Karpas-422 (cell line): ENCODE results near the gene THSD4. TPM values are rescaled to one million over a fixed set of nuclear protein-coding genes. Genes with fewer than 3 reads are reported as not detected.
"Not testable (repeated sequence)": the region's sequence is repeated elsewhere in the genome, so short reads cannot be mapped to it uniquely, and the experiment has no call there.

ENCODE experiments used
- DNase-seq: peaks from one replicate; pipeline ENCODE4 v3.0.0-alpha.2; 2015
- H2AFZ ChIP-seq: fragments of 200-600 bp; sonication (generic); 2 replicates; pipeline ENCODE4 v1.6.1; 2014; ENCODE audit warnings: antibody characterized with exemption, low read length, mixed read lengths
- H3K27ac ChIP-seq: fragments of 200-600 bp; sonication (generic); 2 replicates; pipeline ENCODE4 v1.5.1; 2014; ENCODE audit warnings: mild to moderate bottlenecking, low read length, moderate library complexity
- H3K27me3 ChIP-seq: fragments of 200-600 bp; sonication (generic); 2 replicates; pipeline ENCODE4 v1.6.1; 2014; ENCODE audit warnings: low read length, mixed read lengths
- H3K36me3 ChIP-seq: fragments of 200-600 bp; sonication (generic); 2 replicates; pipeline ENCODE4 v1.6.1; 2014; ENCODE audit warnings: low read length, mixed read lengths; ENCODE audit not compliant: insufficient read depth
- H3K4me1 ChIP-seq: fragments of 200-600 bp; sonication (generic); 2 replicates; pipeline ENCODE4 v1.6.1; 2014; ENCODE audit warnings: mild to moderate bottlenecking, low read length, mixed read lengths
- H3K4me2 ChIP-seq: fragments of 200-600 bp; sonication (generic); 2 replicates; pipeline ENCODE4 v1.6.1; 2014; ENCODE audit warnings: low read length, low read depth, mild to moderate bottlenecking; ENCODE audit not compliant: poor library complexity, severe bottlenecking
- H3K4me3 ChIP-seq: fragments of 200-600 bp; sonication (generic); 2 replicates; pipeline ENCODE4 v1.5.1; 2014; ENCODE audit warnings: mild to moderate bottlenecking, antibody characterized with exemption, low read length, mixed read lengths
- H3K79me2 ChIP-seq: fragments of 200-600 bp; sonication (generic); 2 replicates; pipeline ENCODE4 v1.6.1; 2014; ENCODE audit warnings: mild to moderate bottlenecking, low read length, mixed read lengths
- H3K9ac ChIP-seq: fragments of 200-600 bp; sonication (generic); 2 replicates; pipeline ENCODE4 v1.6.0; 2014; ENCODE audit warnings: low read length
- H3K9me2 ChIP-seq: fragments of 200-600 bp; sonication (generic), shearing (Covaris generic); replicated peaks from 2 replicates; pipeline ENCODE4 v1.6.0; 2014; ENCODE audit warnings: mild to moderate bottlenecking, low read length, moderate library complexity; ENCODE audit not compliant: insufficient read depth
- H3K9me3 ChIP-seq: fragments of 300-700, 200-600 bp; sonication (generic); 2 replicates; pipeline ENCODE4 v1.6.1; 2014; ENCODE audit warnings: low read length, mixed read lengths
- H4K20me1 ChIP-seq: fragments of 200-600 bp; sonication (generic); 2 replicates; pipeline ENCODE4 v1.6.1; 2014; ENCODE audit warnings: mild to moderate bottlenecking, antibody characterized with exemption, low read length, low read depth; ENCODE audit not compliant: insufficient read depth
- total RNA-seq: library from RNA; depleted of rRNA; stranded (reverse); fragments of >200 nt; shearing (Covaris generic); gene quantifications from 2 replicates; pipeline ENCODE4 v1.2.3, GENCODE V29; 2014; ENCODE audit warnings: low replicate concordance

Gene THSD4
- total RNA-seq, 1 experiment from 2014 or later = 0.11 TPM

- Histone ChIP-seq H4K20me1 (no peaks in the 10 kb centered on the region), H3K79me2 (no peaks in the 10 kb centered on the region), H2AFZ (no peak overlapping the region), H3K36me3 (no peaks in the 10 kb centered on the region), H3K4me3 (no peak overlapping the region), H3K9ac (no peak overlapping the region), H3K27ac (no peak overlapping the region), H3K4me2 (no peak overlapping the region), H3K9me2 (no peaks in the 10 kb centered on the region), H3K27me3 (no peaks in the 10 kb centered on the region), H3K9me3 (no peaks in the 10 kb centered on the region), H3K4me1 (peaks cover 5% of the 10 kb centered on the region; the same call in 1 of the 2 replicates)
- DNase-seq = no peak
Observed at GRCh38 chr15:71366926-71367325, 251.7 kb downstream of the THSD4 start.

DNA sequence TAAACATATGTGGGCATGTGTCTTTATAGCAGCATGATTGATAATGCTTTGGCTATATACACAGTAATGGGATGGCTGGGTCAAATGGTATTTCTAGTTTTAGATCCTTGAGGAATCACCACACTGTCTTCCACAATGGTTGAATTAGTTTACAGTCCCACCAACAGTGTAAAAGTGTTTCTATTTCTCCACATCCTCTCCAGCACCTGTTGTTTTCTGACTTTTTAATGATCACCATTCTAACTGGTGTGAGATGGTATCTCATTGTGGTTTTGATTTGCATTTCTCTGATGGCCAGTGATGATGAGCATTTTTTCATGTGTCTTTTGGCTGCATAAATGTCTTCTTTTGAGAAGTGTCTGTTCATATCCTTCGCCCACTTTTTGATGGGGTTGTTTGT lies 252.5 kb downstream of the THSD4 start:
- not testable (repeated sequence) for H3K27ac ChIP-seq, H3K4me3 ChIP-seq, H3K4me2 ChIP-seq, H3K9me3 ChIP-seq, H3K4me1 ChIP-seq, H3K27me3 ChIP-seq, DNase-seq, H2AFZ ChIP-seq, H3K9me2 ChIP-seq, H3K9ac ChIP-seq, H3K79me2 ChIP-seq, H4K20me1 ChIP-seq, H3K36me3 ChIP-seq

DNA sequence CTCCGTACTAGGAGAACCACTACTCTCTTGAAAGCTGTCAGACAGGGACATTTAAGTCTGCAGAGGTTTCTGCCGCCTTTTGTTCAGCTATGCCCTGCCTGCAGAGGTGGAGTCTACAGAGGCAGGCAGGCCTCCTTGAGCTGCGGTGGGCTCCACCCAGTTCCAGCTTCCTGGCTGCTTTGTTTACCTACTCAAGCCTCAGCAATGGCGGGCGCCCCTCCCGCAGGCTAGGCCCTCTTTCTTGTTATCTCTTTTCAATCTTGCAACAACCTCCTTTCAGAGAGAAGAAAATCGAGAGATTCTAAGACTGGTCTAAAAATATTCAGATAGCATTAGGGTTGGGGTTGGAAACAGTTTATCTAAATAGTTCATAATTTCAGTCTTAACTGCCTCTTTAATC lies 257.5 kb downstream of the THSD4 start:
- not testable (repeated sequence) for DNase-seq

DNA sequence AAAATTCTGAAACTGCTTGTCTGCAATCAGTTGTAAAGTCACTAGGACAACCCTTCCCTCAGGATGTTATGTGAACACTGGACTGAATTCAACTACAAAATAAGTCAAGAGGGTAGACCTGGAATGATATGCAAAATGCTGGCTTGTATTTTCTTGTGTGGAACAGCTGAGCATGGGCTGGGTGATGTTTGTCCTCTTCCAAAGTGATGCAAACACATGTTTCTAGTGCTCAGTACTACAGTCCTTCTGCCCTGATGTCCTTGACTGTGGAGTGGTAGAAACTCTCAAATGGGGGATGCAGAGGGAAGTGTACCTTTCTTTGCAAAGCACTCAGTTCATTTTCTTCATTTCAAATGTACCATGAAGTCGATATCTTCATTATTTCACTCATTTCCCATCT lies 258.6 kb downstream of the THSD4 start:
- Histone ChIP-seq H2AFZ (no peak overlapping the region), H4K20me1 (no peaks in the 10 kb centered on the region), H3K27me3 (no peaks in the 10 kb centered on the region), H3K4me3 (no peak overlapping the region), H3K27ac (no peak overlapping the region), H3K4me2 (no peak overlapping the region), H3K9ac (no peak overlapping the region), H3K4me1 (no peaks in the 10 kb centered on the region), H3K9me2 (no peaks in the 10 kb centered on the region), H3K9me3 (no peaks in the 10 kb centered on the region), H3K79me2 (no peaks in the 10 kb centered on the region), H3K36me3 (no peaks in the 10 kb centered on the region)
- no peak for DNase-seq

More for the DNA sequence above, 257.5 kb downstream of the THSD4 start:
- H3K27me3 ChIP-seq, H3K4me2 ChIP-seq, H3K36me3 ChIP-seq, H3K9me3 ChIP-seq, H4K20me1 ChIP-seq, H3K4me3 ChIP-seq, H3K4me1 ChIP-seq, H3K79me2 ChIP-seq, H3K27ac ChIP-seq, H2AFZ ChIP-seq, H3K9ac ChIP-seq, H3K9me2 ChIP-seq: not testable (repeated sequence)

GRCh38 chr15:71374607-71375352 lies 259.5 kb downstream of the THSD4 start:
- H3K4me1 ChIP-seq = no peaks in the 10 kb centered on the region
- no peaks in the 10 kb centered on the region for H4K20me1 ChIP-seq
- no peak for DNase-seq
- no peak overlapping the region for H3K9ac ChIP-seq
- no peaks in the 10 kb centered on the region for H3K27me3 ChIP-seq
- no peak overlapping the region for H3K27ac ChIP-seq
- no peaks in the 10 kb centered on the region for H3K9me2 ChIP-seq
- no peak overlapping the region for H3K4me2 ChIP-seq
- H3K79me2 ChIP-seq = no peaks in the 10 kb centered on the region
- no peaks in the 10 kb centered on the region for H3K36me3 ChIP-seq
- no peaks in the 10 kb centered on the region for H3K9me3 ChIP-seq
- H3K4me3 ChIP-seq = no peak overlapping the region
- H2AFZ ChIP-seq = no peak overlapping the region

DNA sequence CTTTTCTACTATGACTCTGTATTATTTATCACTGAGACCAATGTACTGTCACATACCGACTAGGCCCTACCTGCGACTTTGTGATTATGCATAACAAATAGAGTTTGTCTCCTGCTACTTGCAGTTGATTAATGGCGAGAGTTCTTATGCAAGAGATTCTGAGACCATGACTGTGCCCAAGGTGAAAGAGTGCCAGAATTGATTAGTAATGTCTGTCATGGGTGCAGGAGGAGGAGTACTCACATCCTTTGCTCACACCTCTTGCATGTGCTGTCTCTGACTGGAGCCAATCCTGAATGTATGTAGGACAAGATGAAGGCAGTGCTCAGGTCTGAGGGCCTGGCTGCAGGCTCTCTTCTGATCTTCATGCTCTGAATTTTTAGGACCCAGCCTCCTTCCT lies 260.7 kb downstream of the THSD4 start:
- Histone ChIP-seq H3K79me2 (no peaks in the 10 kb centered on the region), H2AFZ (no peak overlapping the region), H4K20me1 (no peaks in the 10 kb centered on the region), H3K27me3 (no peaks in the 10 kb centered on the region), H3K4me1 (no peaks in the 10 kb centered on the region), H3K27ac (no peak overlapping the region), H3K9ac (no peak overlapping the region), H3K9me2 (no peaks in the 10 kb centered on the region), H3K36me3 (no peaks in the 10 kb centered on the region), H3K4me2 (no peak overlapping the region), H3K9me3 (no peaks in the 10 kb centered on the region), H3K4me3 (no peak overlapping the region)
- no peak for DNase-seq

- no peak overlapping the region for H3K27ac ChIP-seq
- no peaks in the 10 kb centered on the region for H3K27me3 ChIP-seq
- no peak for DNase-seq
- no peaks in the 10 kb centered on the region for H3K36me3 ChIP-seq
- no peaks in the 10 kb centered on the region for H4K20me1 ChIP-seq
- no peaks in the 10 kb centered on the region for H3K4me1 ChIP-seq
- no peaks in the 10 kb centered on the region for H3K79me2 ChIP-seq
- no peaks in the 10 kb centered on the region for H3K9me3 ChIP-seq
- no peak overlapping the region for H3K9ac ChIP-seq
- no peaks in the 10 kb centered on the region for H3K9me2 ChIP-seq
- H2AFZ ChIP-seq = no peak overlapping the region
- H3K4me3 ChIP-seq = no peak overlapping the region
- H3K4me2 ChIP-seq = no peak overlapping the region
Observed at GRCh38 chr15:71379893-71380292, 264.6 kb downstream of the THSD4 start.

DNA sequence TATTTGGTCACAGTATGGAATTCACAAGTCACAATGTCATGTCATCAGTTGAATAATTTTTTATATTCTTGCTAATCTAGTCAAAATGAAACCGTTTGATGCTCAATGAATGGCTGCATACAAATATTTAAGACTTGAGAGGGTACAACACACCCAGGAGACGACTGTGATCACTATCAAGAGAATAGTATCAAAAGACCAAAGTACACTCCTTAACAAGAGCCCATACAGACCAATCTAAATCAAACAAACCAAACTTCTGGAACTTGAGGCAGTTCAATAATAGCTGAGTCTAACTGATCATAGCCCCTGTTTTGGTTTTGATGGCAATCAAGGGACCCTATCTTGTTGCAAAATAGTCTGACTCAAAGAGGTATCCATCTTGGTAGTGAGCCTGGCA lies 265.1 kb downstream of the THSD4 start:
- Histone ChIP-seq H3K4me2 (no peak overlapping the region), H3K36me3 (no peaks in the 10 kb centered on the region), H3K9me2 (no peaks in the 10 kb centered on the region), H3K9ac (no peak overlapping the region), H3K27ac (no peak overlapping the region), H3K4me3 (no peak overlapping the region), H3K4me1 (no peaks in the 10 kb centered on the region), H3K27me3 (no peaks in the 10 kb centered on the region), H2AFZ (no peak overlapping the region), H3K79me2 (no peaks in the 10 kb centered on the region), H4K20me1 (no peaks in the 10 kb centered on the region), H3K9me3 (no peaks in the 10 kb centered on the region)
- DNase-seq = no peak
